ENCODE data around the gene CTBP2. TPM values are rescaled to one million over a fixed set of nuclear protein-coding genes. Genes with fewer than 3 reads are reported as not detected.

The CTBP2 gene
- total RNA-seq, 1 donor from 2014 or later, result 55.2 TPM

DNA sequence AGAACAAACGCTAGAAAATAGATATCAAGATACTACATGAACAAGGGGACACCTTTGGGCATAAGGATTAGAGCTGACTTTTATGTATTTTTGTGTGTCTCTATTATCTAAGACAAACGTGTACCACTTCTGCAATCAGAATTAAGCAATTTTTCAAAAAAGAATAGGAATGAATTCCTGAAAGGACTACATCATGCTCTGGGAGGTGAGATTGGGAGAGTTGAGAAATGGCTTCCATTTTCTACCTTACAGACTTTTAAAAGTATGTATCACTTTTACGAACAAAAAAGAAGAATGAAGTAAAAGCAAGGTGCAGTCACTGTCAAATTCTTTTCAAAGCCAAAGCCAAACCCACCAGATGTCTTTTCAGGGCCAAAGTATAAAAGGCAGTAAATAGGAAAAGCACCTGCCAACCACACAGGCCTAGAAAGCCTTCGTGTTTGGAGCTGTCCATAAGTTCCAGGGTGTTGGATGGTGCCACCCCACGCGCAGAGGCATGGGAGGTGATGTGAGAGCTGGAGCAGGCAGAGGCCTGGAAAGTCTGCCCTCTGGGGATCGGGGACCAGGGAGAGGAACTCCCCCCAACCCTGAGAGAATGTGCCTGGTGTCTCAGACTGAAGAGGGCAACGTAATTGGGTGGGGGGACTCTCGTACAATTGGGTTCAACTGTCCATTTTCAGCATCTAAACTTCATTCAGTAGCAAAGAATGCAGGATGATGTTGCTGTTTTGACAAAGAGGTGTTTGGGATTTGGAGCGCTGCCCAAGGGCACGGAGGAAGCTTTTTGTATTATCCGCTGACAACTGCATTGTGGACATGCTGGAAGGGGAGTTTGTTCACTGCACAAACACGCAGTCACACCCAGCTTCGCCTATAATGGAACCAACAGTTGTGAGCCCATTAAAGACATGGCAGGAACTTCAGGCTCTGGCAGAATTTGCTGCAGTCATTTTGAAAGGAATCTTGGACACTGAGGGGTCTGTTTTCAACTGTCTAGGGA is 17.6 kb upstream of the CTBP2 start:
- no peaks in the 10 kb centered on the region for H3K36me3 Mint-ChIP-seq
- TF ChIP-seq EZH2 (IDR thresholded peaks at IDR 0.05) (no peak), EZH2phosphoT487 (IDR thresholded peaks at IDR 0.05) (no peak)
- TF ChIP-seq, protein P1, sequence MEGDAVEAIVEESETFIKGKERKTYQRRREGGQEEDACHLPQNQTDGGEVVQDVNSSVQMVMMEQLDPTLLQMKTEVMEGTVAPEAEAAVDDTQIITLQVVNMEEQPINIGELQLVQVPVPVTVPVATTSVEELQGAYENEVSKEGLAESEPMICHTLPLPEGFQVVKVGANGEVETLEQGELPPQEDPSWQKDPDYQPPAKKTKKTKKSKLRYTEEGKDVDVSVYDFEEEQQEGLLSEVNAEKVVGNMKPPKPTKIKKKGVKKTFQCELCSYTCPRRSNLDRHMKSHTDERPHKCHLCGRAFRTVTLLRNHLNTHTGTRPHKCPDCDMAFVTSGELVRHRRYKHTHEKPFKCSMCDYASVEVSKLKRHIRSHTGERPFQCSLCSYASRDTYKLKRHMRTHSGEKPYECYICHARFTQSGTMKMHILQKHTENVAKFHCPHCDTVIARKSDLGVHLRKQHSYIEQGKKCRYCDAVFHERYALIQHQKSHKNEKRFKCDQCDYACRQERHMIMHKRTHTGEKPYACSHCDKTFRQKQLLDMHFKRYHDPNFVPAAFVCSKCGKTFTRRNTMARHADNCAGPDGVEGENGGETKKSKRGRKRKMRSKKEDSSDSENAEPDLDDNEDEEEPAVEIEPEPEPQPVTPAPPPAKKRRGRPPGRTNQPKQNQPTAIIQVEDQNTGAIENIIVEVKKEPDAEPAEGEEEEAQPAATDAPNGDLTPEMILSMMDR (IDR thresholded peaks at IDR 0.05), result no peak
- no peaks in the 10 kb centered on the region for H3K9me3 ChIP-seq (ENCODE audit: low read depth)
- no peaks in the 10 kb centered on the region for H4K20me1 ChIP-seq (ENCODE audit: low read depth)
- no peaks in the 10 kb centered on the region for H3F3A ChIP-seq (ENCODE audit: low read depth)
- H3K4me2 ChIP-seq, result no peak overlapping the region
- no peak overlapping the region for H3K27ac ChIP-seq
- H3K9me3 Mint-ChIP-seq, result peaks cover 11% of the 10 kb centered on the region
- no peak for DNase-seq (ENCODE audit: low spot score)
- H3K79me2 ChIP-seq (ENCODE audit: low read depth), result no peaks in the 10 kb centered on the region
- no peak overlapping the region for H3K4me3 ChIP-seq
- H3K27me3 ChIP-seq, result no peaks in the 10 kb centered on the region
- peaks cover 10% of the 10 kb centered on the region for H3K4me1 Mint-ChIP-seq
- H3K9ac ChIP-seq, result no peak overlapping the region
- H3K4me3 Mint-ChIP-seq, result no peak overlapping the region
- peaks cover 11% of the 10 kb centered on the region for H3K4me1 ChIP-seq
- H3K36me3 ChIP-seq, result no peaks in the 10 kb centered on the region
- peaks cover 6% of the 10 kb centered on the region for H3K27me3 Mint-ChIP-seq (ENCODE audit: insufficient read depth, low read depth)
- no peak overlapping the region for H2AFZ ChIP-seq (replicated peaks)
- no peak overlapping the region for H3K27ac Mint-ChIP-seq

DNA sequence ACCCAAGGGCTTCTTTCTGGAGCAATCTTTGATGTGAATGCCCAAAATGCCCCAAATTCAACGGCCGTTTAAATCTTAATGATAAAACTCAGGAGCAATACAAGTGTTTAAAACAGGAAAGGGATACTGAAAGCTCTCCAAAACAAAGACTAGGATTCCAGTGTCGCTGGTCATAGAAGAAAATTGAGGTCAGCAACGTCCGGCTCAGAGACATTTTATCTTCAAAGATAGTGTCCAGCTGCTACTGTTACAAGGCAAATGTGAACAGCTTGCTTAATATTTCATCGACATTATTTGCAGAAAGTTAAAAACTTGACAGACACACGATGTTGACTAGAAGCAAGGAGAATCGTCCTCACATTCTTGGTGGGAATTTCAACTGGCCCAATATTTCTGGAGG is 15.4 kb upstream of the CTBP2 start:
- Histone ChIP-seq H3K4me3 (no peak overlapping the region), H3K36me3 (no peaks in the 10 kb centered on the region), H4K20me1 (ENCODE audit: low read depth) (no peaks in the 10 kb centered on the region), H2AFZ (replicated peaks) (no peak overlapping the region), H3K4me2 (no peak overlapping the region), H3K27me3 (no peaks in the 10 kb centered on the region), H3K79me2 (ENCODE audit: low read depth) (no peaks in the 10 kb centered on the region), H3K9me3 (ENCODE audit: low read depth) (no peaks in the 10 kb centered on the region), H3K4me1 (peaks cover 17% of the 10 kb centered on the region), H3K9ac (no peak overlapping the region), H3F3A (ENCODE audit: low read depth) (no peaks in the 10 kb centered on the region), H3K27ac (no peak overlapping the region)
- Mint-ChIP-seq H3K36me3 (no peaks in the 10 kb centered on the region), H3K4me3 (no peak overlapping the region), H3K4me1 (peaks cover 15% of the 10 kb centered on the region), H3K27me3 (ENCODE audit: insufficient read depth, low read depth) (peaks cover 5% of the 10 kb centered on the region), H3K27ac (no peak overlapping the region), H3K9me3 (peaks cover 6% of the 10 kb centered on the region)
- TF ChIP-seq EZH2 (IDR thresholded peaks at IDR 0.05) (no peak), EZH2phosphoT487 (IDR thresholded peaks at IDR 0.05) (no peak)
- TF ChIP-seq, protein P1 (IDR thresholded peaks at IDR 0.05), result no peak
- no peak for DNase-seq (ENCODE audit: low spot score)

DNA sequence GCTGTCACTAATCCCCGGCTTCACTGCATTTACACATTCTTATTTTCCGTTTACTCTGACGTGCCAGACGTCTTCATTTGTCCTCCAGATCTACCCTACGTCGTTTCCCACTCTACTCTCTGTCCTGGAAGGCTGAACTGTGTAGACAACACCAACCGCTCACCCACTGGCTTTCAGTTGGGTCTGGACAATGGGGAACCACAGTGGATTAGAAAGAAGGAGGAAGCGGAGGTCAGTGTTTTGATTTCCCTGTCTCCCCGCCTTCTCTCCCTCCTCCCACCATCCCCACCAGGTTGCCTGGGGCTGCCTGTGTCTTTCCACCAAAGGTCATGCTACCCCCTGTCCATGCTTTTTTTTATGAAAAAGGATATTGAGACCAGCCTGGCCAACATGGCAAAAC is 14.0 kb upstream of the CTBP2 start:
- Histone ChIP-seq H3K4me3 (no peak overlapping the region), H3F3A (ENCODE audit: low read depth) (no peaks in the 10 kb centered on the region), H2AFZ (replicated peaks) (peak overlapping the region; percentile 64), H3K79me2 (ENCODE audit: low read depth) (no peaks in the 10 kb centered on the region), H3K36me3 (no peaks in the 10 kb centered on the region), H3K4me2 (peak overlapping the region; percentile 41), H3K27me3 (no peaks in the 10 kb centered on the region), H4K20me1 (ENCODE audit: low read depth) (no peaks in the 10 kb centered on the region), H3K9ac (no peak overlapping the region), H3K9me3 (ENCODE audit: low read depth) (no peaks in the 10 kb centered on the region), H3K4me1 (peaks cover 17% of the 10 kb centered on the region), H3K27ac (no peak overlapping the region)
- H3K9me3 Mint-ChIP-seq, result no peaks in the 10 kb centered on the region
- no peaks in the 10 kb centered on the region for H3K36me3 Mint-ChIP-seq
- H3K27ac Mint-ChIP-seq, result peak overlapping the region; percentile 23
- DNase-seq (ENCODE audit: low spot score), result peak; percentile 21
- H3K27me3 Mint-ChIP-seq (ENCODE audit: insufficient read depth, low read depth), result peaks cover 7% of the 10 kb centered on the region
- TF ChIP-seq, protein P1 (IDR thresholded peaks at IDR 0.05), result no peak
- TF ChIP-seq EZH2phosphoT487 (IDR thresholded peaks at IDR 0.05) (no peak), EZH2 (IDR thresholded peaks at IDR 0.05) (no peak)
- H3K4me1 Mint-ChIP-seq, result peaks cover 15% of the 10 kb centered on the region
- no peak overlapping the region for H3K4me3 Mint-ChIP-seq

All from neural progenitor cell (in vitro differentiated cells).